Right renal pelvis (tissue), 4 donors: ENCODE results near the gene TLNRD1. TPM values are rescaled to one million over a fixed set of nuclear protein-coding genes. Genes with fewer than 3 reads are reported as not detected.
A peak's percentile ranks its signal among the peaks of the same experiment; 100 is the strongest.
"Not testable (repeated sequence)": the region's sequence is repeated elsewhere in the genome, so short reads cannot be mapped to it uniquely, and the experiment has no call there.

Experiments used
- DNase-seq, 4 donors: peaks; one replicate each; pipeline ENCODE4 v3.0.0-alpha.2; 2013; ENCODE audit warnings: low read depth in 4 of 4, low spot score in 3 of 4, missing footprints in 1 of 4
- polyA plus RNA-seq, 4 donors: library from polyadenylated mRNA; unstranded; fragments of 120-200 nt; gene quantifications; one replicate each; pipeline ENCODE4 v1.2.1, GENCODE V29; 2013; ENCODE audit not compliant: insufficient read length in 4 of 4

The TLNRD1 gene
- 10 to 100 TPM in 1 of 4 donors, 1 to 10 TPM in 3; 8.1 to 11.7 (median 8.6) TPM for polyA plus RNA-seq

DNA sequence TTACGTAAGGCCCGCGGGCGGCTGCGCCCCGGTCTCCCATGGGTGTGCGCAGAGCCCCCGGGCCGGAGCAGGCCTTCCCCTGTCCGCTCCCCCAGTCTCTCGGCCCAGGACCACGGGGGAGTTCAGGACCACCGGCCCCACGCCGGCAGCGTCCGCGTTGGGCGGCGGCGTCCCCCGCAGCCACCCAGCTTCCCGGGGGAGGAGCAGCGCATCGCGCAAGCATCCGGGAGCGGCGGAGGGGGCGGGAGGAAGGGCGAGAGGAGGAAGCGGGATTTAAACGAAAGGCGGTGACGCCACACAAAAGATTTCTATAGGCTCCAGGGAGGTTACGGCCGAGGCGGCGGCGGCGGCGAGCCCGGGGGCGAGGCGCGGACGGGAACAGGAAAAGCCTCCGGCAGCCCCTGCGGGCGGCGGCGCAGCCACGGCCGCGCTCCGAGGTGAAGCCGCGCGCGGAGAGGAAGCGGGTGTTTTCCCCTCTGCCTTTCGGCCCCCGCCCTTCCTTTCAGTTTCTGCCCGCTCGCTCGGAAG is at the start of gene TLNRD1:
TLNRD1 (plus strand) TSS at position 300 of the 528 bp plus-strand sequence. CDS start 1,349 bp downstream, outside the sequence.
- DNase-seq, result peak; percentile 74 to 82 (median 79)

DNA sequence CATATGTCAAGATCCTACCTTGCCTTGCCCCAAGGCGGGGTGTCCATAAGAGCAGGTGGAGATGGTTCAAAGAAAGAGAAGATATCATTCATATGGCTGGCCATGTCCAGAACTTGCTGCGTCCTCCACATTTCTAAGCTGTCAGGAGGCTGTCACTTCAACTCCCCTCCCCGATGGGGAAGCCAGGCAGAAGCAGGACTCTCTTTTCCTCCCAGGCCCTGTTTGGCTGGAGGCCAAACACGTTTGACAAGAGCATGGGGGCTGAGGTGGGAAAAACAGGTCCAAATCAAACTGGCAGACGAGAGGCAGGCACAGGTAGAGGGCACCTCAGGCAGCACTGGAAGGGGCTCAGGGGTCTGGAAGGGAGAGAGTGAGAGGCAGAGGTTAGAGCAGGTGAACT is 48.8 kb upstream of the TLNRD1 start:
- no peak for DNase-seq

DNA sequence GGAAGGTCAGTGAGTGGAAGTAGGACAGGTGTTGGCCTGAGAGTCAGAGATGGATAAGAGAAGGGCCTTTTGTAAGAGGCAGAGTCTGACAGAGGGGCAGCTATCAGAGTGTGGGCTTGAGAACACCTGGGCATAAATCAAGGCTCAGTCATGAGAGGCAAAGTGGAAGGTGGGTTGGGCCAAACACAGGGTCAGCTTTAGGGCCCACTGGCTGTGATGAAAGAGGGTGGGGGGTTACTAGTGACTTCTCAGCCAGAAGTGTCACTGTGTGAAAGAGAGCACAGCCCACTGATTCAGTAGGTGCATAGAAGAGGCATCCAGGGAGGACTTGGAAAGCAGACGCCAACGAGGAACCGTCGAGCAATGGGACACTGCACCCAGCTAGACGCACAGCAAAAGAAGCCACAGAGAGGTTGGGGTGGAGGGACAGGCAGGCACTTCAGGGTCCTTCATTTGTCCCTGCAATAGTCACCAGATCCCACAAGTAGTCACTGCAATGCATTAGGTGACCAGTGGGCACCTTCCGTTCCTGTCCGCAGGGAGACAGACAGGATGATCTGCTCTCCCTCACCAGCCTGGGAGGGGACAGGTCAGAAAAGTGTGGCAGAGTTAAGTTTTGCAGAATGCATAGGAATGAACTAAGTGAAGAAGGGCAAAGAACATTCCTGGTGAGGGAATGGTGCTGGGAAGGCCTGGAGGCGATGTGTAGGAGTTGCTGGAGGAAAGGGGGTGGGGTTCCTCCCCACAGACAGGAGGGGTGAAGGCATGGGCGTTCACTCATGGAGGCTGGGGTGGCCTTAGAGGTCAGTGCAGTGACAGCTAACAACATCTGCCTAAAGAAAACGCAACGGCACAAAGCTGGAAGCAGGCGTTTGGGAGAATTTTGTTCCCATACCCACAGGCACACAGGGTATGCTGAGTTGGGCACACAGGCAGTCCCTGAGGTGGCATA is 47.4 kb upstream of the TLNRD1 start:
- DNase-seq, result no peak

DNA sequence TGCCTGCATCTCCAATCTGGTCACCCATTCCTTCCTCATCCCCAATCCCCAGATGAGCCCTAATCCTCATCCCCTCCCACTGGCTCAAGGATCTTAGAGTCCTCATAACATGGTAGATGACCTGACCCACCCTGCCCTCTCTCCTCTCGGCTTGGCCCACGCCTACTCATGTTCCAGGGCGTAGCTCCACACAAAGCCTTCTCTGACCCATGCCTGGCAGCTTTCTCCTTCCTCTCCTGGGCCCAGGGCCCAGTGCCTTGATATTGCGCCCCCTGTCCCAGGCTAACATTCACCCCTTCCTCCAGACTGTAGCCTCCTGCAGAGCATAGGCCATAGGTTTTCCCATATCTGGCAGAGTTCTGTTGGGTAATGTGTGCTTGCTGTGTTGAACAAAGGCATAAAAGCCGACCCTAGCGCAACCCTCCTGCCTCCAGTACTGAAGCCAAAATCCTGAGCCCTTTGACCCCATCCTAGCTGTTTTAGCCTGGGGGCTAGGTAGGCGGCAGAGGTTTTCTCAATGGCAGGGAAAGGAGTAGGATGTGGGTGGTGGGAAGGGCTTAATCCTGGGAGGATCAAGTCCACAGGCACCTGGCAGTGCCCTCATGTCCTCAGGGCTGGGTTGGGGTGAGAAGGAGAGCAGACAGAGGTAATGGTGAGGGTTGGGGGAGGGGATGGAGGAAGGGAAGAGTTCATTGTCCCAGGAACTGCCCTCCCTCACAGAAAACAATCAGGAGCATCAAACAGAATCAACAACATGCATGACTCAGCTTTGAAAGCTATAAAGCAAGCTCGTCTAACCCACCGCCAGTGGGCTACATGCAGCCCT is 46.6 kb upstream of the TLNRD1 start:
- no peak for DNase-seq

DNA sequence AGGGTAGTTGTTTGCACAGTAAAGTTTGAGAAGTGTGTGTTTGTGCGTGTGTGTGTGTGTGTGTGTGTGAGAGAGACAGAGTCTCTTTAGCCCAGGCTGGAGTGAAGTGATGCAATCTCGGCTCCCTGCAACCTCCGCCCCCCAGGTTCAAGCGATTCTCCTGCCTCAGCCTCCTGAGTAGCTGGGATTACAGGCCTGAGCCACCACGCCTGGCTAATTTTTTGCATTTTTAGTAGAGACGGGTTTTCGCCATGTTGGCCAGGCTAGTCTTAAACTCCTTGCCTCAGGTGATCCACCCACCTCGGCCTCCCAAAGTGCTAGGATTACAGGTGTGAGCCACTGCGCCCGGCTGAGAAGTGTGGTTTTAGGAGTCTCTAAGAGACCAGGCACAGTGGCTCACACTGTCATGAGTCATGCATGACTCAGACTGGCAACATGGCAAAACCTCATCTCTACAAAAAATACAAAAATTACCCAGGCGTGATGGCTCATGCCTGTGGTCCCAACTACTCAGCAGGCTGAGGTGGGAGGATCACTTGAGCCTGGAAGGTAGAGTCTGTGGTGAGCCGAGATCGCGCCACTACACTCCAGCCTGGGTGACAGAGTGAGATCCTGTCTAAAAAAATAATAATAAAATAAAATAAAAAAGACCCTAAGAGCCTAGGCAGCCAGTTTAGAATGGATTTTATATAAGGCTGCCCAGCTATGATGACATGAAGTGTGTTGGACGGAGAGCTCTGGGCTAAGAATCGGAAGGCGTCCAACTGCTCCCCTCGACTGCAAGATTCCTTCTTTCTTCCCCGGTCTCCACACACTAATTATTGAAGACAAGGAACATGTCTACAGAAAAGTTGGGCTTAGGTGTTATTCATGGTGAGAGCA is 44.9 kb upstream of the TLNRD1 start:
- not testable (repeated sequence) for DNase-seq

DNA sequence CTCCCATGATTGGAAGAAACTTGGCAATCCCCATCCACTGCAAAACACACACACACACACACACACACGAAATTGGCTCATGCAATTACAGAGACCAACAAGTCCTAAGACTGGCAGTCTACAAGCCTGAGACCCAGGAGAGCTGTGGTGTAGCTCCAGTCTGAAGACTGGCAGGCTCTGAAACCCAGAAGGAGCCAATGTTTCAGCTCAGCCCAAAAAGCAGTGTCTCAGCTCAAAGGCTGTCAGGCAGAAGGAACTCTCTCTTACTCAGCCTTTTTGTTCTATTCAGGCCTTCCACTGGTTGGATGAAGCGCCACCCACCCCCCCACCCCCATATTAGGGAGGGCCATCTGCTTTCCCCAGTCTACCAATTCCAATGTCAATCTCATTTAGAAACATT is 43.2 kb upstream of the TLNRD1 start:
- DNase-seq, result no peak

DNA sequence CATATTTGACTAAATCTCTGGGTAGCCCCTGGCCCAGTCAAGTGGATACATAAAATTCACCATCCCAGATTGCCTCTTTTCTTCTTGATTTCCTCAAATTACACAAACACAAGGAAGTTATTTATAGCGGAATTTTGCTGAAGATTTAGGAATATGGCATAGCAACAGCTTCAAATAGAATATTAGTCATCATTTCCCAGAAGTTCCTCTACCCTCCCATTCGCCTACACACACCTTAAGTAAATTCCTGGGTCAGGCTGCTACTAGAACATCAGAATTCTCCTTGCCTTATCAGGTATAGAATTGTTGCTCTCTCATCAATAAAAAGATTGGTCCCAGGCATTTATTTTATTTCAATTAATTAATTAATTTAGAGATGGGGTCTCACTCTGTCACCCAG is 42.7 kb upstream of the TLNRD1 start:
- DNase-seq, result no peak

DNA sequence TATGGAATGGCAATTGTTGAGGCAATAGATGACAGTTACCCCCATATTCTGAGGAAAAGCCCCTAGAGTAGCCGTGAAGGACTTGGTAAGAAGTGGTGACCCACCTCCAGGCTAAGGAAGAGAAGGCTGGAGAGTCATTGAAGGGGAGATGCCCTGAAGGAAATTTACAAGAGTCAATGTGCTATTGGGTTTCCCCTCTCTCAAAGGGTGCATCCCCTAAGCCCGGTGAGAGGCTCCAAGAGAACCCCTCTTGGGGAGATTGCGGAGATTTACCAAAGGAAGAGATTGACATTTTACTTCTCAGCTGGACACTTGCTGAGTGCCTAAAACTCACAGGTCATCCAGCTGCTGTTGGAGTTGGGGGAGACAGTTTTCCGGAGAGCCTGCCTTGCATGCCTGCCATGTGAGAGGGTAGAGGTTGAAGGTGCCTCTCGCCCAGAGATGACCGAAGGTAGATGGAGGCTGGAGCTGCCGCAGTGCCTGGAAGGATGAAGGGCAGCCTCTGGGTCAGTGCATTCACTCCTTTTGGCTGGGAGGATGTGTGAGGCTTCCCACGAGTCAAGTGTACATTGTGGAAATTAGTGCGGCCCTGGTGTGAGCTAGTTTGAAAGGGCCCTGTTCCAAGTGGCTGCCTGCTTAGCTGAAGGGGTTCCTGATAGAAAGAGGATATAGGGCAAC is 41.8 kb upstream of the TLNRD1 start:
- no peak for DNase-seq

DNA sequence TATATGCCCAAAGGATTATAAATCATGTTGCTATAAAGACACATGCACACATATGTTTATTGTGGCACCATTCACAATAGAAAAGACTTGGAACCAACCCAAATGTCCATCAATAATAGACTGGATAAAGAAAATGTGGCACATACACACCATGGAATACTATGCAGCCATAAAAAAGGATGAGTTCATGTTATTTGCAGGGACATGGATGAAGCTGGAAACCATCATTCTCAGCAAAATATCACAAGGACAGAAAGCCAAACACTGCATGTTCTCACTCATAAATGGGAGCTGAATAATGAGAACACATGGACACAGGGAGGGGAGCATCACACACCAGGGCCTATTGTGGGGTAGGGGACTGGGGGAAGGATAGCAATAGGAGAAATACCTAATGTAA is 35.3 kb upstream of the TLNRD1 start:
- not testable (repeated sequence) for DNase-seq

DNA sequence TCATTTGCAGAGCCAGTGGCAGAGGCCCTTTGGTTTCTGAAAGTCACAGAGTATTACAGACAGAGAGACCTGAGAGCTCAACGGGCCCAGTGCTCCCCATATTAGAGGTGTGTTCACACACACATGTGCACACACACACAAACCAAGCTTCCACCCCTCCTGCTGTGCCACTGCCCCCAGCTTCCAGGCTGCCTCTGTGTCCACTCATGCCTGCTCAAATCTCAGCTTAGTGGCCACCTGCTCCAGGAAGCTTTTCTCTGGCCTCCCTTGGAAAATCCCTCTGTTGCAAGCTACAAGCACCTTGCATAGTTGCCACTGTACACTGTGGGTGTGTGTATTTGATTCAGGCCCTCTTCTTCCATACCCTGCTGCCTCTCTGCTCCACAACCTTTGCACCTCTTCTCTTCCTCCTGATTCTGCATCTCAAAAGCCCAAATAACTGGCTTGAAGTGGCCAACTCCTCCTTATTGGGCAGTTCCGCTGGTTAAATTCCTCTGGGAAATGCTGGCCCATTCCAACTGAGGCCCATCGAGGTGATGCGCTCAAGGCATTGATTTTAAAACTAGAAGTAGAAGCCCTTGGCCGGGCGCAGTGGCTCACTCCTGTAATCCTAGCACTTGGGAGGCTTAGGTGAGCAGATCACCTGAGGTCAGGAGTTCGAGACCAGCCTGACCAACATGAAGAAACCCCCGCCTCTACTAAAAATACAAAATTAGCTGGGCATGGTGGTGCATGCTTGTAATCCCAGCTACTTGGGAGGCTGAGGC is 34.1 kb upstream of the TLNRD1 start:
- DNase-seq, result no peak

DNA sequence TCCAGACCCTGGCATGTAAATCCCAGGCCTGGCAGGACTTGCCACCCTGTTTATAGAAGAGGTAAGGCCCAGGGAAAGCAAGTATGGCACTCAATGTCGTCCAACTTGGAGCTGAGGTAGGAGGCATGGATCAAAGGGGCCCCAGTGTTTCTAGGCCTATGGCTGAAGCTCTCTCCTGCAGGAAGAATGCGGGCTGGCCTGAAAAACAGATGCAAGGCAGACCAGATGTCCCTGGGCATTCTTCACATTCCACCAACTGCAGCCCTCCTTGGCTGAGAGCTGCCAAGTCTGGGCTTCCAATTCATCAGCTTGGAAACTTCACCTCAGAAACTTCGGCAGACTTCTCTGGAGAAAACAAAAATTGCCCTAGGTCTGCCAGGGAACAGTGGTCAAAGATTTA is 33.3 kb upstream of the TLNRD1 start:
- no peak for DNase-seq

DNA sequence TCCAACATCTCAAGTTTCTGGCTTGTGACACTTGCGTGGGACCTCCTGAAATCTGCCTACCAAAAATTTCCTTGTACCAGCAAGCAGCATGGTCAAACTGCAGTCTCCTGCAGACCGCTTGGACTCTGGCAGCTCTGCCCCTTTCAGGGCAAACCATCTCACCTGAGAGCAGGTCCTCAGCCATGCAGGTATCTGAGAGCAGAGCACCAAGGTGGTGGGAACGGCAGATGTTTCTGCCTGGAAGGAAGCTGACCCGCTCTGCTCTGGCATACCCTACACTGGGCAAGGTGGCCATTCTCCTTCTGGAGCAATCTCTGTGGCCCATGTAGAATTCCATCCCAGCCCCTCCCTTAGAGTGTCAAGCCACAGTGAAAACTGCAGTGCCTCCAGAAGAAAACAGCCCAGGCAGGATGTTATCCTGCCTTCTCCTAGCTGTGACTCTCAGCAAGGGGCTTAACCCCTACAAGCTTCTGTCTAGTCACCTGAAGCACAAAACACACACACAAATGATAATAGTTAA is 32.7 kb upstream of the TLNRD1 start:
- no peak for DNase-seq

DNA sequence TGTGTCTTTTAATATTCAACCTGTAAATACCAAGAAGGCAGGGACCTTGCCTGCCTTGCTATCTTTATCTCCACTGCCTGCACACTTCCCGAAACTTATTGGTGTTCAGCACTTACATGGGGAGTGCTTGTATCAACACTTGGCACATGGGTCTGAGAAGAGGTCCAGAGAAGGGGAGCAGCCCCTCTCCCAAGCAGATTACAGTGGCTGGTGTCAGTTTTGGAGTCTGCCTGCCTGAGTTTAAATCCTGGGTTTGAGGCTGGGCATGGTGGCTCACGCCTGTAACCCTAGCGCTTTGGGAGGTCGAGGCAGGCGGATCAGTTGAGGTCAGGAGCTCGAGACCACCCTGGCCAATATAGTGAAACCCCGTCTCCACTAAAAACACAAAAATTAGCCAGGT is 31.4 kb upstream of the TLNRD1 start:
- no peak for DNase-seq

DNA sequence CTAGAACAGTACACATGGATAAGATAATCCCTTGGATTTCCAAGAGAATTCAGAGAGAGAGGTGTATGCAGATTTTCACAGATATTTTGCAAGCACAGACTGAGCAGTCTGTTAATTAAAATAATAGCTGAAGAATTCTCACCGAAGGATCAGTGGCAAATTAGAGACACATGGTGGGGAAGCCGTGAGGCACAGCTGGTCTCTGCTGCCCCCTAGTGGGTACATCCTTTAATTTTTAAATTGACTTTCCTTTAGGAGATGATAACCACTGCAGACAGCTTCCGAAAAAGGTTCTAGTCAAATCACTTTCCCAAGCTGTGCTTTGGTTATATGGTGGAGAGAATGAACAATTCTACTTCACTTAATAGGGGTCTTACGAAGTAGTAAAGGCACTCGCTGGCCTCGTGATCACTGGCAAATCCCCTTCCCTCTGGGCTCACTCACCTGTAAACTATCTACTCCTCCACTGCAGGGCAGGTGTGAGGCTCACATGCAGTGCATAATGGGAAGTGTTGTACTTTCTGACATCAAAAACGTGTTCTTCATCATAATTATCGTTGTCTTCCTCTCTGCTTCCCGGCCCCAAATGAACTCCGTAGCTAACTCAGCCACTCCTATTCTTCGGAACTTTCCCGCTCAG is 30.6 kb upstream of the TLNRD1 start:
- DNase-seq, result peak in 3 of 4 donors; percentile 46 to 49 (median 49)

DNA sequence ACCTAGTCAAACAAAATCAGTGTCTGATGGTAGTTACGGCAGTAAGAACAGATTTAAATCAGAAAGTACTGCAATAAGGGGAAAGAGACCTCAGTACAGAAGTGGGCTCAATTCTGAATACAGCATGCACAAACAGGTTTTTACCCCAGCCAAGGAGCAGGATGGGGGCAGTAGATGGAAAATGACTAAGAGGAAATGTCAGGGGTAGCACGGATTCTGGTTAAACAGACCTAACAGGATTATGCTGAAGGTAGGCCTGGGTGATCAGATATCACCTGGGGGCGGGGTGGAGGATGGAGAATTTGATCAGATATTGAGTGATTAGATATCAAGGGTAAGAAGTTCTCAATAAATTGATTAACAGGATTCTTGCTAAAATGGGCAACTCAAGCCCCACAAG is 30.1 kb upstream of the TLNRD1 start:
- DNase-seq, result no peak

DNA sequence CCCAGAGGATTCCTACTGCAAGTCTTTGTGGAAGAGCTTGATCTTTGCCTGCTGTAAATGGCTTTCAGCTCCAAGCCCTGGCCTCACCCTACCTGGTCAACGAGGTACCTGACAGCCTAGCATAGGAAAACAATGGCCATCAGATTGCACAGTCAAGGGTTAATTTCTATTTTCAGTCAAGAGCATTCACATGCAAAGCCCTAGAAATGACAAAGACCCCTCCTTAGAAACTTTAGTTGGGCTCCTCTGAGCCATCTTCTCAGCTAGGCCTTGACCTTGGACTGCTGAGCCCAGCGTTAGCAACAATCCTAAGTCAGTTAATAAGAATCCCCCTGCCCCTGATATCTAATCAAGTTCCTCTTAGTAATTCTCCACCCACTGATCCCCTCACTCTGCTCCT is 29.6 kb upstream of the TLNRD1 start:
- DNase-seq, result no peak

DNA sequence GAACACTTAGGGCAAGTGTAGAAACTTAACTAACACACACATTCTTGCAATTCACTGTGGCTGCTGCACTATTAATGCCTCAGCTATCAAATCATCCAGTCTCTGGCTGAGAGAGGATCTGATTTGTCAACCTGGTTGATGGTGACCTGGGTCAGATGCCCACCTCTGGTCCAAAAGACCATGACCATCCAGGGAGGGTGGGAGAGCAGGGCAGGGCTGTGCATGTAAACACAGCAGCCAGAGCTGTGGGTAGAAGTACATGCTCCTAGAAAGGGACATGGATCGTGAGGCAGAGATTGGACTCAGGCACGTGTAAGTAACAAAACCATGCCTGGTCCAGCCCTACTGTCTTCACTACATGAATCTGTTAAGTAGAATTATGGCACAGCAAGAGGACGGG is 28.4 kb upstream of the TLNRD1 start:
- no peak for DNase-seq

DNA sequence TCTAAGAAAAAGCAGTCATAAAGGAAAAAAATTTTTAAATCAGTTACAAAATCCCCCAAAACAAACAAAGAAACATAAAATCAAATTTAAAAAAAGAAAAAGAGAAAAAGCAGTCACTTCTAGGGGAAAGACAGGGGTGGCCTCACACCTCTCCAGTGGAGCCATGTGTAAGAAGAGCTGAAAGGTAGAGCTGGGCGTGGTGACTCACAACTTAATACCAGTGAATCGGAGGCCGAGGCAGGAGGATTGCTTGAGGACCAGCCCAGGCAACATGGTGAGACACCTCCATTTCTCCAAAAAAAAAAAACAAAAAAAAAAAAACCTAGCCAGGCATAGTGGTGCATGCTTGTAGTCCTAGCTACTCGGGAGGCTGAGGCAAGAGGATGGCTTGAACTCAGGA is 25.8 kb upstream of the TLNRD1 start:
- DNase-seq, result no peak
